ENCODE measurements around the gene PIGR. TPM values are rescaled to one million over a fixed set of nuclear protein-coding genes. Genes with fewer than 3 reads are reported as not detected.

PIGR gene
- total and polyA plus RNA-seq, 10 of the 15 experiments (the other 5 are each of a cell fraction or from before 2014, with no cell fraction given) = 0.96 to 7.6 (median 1.8) TPM

- TF ChIP-seq NFYB (IDR thresholded peaks at IDR 0.05; ENCODE audit: insufficient read depth, low read depth, low read length) (no peak), RB1 (IDR thresholded peaks at IDR 0.05; ENCODE audit: borderline replicate concordance) (no peak), SKIL (IDR thresholded peaks at IDR 0.05; ENCODE audit: low read depth, poor library complexity, severe bottlenecking) (no peak), CBX3 (IDR thresholded peaks at IDR 0.05; ENCODE audit: borderline replicate concordance, low read depth) (no peak)
- TF ChIP-seq, protein P1, sequence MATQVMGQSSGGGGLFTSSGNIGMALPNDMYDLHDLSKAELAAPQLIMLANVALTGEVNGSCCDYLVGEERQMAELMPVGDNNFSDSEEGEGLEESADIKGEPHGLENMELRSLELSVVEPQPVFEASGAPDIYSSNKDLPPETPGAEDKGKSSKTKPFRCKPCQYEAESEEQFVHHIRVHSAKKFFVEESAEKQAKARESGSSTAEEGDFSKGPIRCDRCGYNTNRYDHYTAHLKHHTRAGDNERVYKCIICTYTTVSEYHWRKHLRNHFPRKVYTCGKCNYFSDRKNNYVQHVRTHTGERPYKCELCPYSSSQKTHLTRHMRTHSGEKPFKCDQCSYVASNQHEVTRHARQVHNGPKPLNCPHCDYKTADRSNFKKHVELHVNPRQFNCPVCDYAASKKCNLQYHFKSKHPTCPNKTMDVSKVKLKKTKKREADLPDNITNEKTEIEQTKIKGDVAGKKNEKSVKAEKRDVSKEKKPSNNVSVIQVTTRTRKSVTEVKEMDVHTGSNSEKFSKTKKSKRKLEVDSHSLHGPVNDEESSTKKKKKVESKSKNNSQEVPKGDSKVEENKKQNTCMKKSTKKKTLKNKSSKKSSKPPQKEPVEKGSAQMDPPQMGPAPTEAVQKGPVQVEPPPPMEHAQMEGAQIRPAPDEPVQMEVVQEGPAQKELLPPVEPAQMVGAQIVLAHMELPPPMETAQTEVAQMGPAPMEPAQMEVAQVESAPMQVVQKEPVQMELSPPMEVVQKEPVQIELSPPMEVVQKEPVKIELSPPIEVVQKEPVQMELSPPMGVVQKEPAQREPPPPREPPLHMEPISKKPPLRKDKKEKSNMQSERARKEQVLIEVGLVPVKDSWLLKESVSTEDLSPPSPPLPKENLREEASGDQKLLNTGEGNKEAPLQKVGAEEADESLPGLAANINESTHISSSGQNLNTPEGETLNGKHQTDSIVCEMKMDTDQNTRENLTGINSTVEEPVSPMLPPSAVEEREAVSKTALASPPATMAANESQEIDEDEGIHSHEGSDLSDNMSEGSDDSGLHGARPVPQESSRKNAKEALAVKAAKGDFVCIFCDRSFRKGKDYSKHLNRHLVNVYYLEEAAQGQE (IDR thresholded peaks at IDR 0.05; ENCODE audit: low read depth, low read length) = no peak
Observed at GRCh38 chr1:206895325-206895724, 50.9 kb downstream of the PIGR start (continued).

DNA sequence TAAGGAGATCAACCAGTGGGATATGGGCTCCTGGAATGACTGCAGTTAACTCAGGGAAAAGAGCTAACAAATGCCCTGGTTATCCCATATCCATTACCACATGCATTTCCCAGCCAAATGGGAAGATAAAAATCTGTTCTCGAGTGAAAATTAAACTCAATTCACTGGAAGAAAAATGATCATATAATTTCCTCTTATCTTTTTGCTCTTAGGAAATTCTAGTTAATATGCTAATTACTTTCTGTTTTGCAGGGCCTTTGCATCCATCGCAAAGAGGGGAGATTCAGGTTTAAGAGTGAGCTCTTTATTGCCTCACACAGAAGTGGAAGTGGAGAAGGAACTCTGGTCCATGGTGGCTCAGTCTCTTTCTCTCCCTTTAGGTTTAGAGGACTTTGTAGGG is 52.9 kb downstream of the PIGR start:
- Histone ChIP-seq H3K4me3 (no peak overlapping the region), H2AFZ (ENCODE audit: control insufficient read depth, low read depth, low read length) (no peak overlapping the region), H3K36me3 (ENCODE audit: control insufficient read depth in 2 of 2, insufficient read depth in 2 of 2, low read length in 1 of 2) (no peaks in the 10 kb centered on the region), H3K27ac (ENCODE audit: control insufficient read depth, insufficient read depth) (no peak overlapping the region), H3K4me1 (ENCODE audit: control insufficient read depth, insufficient read depth, low read length) (no peaks in the 10 kb centered on the region), H3K4me2 (ENCODE audit: control insufficient read depth, insufficient read depth) (no peak overlapping the region), H3K27me3 (replicated peaks in 1 of 2; ENCODE audit: control insufficient read depth in 2 of 2, insufficient read depth in 2 of 2, low read length in 1 of 2) (no peaks in the 10 kb centered on the region), H4K20me1 (ENCODE audit: control insufficient read depth, insufficient read depth) (no peaks in the 10 kb centered on the region), H3K79me2 (ENCODE audit: control insufficient read depth, insufficient read depth, low read length) (no peaks in the 10 kb centered on the region), H3K9ac (ENCODE audit: control insufficient read depth, insufficient read depth, low read length) (no peak overlapping the region), H3K9me3 (replicated peaks; ENCODE audit: control insufficient read depth, insufficient read depth, low read length) (no peaks in the 10 kb centered on the region)
- FAIRE-seq = no peak
- SMC1A ChIA-PET (ENCODE audit: uncharacterized antibody, unreplicated experiment) = interaction anchor here (1.9 to 2.5 kb wide), 2 partner anchors 19 to 21 kb away, joined by 8 to 11 read pairs; no protein-coding TSS in a partner anchor
- intact Hi-C loops (cut with micrococcal nuclease; ENCODE audit: unreplicated experiment) (no loop called here), in situ Hi-C loops (cut with MboI) (no loop called here)
- RAD21 ChIA-PET (ENCODE audit: unreplicated experiment) = interaction anchor here (0.8 to 1.0 kb wide), 3 partner anchors 19 to 154 kb away, joined by 3 to 5 read pairs (median 3); partner anchors contain the start of gene IL20
- CTCF ChIA-PET = interaction anchor here (0.5 to 2.8 kb wide), 6 partner anchors 11 to 89 kb away, joined by 3 to 9 read pairs (median 3); no protein-coding TSS in a partner anchor
- 72% methylated on average over 2 of the region's 2 CpGs for WGBS (ENCODE audit: insufficient coverage, insufficient replicate concordance, low lambda C conversion rate, missing lambda C conversion rate)
- no peak for DNase-seq (ENCODE audit: low read depth, low spot score)
- POLR2A ChIA-PET = interaction anchor here (1.4 kb wide), 1 partner anchor 9 kb away, joined by 5 read pairs; no protein-coding TSS in a partner anchor
- no peak for ATAC-seq
- no TSS peak for BruUV-seq (replicated peaks)
- TF ChIP-seq, protein P2, sequence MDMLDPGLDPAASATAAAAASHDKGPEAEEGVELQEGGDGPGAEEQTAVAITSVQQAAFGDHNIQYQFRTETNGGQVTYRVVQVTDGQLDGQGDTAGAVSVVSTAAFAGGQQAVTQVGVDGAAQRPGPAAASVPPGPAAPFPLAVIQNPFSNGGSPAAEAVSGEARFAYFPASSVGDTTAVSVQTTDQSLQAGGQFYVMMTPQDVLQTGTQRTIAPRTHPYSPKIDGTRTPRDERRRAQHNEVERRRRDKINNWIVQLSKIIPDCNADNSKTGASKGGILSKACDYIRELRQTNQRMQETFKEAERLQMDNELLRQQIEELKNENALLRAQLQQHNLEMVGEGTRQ (IDR thresholded peaks at IDR 0.05; ENCODE audit: borderline replicate concordance, low read depth, low read length) = no peak
- TF ChIP-seq, protein P3, sequence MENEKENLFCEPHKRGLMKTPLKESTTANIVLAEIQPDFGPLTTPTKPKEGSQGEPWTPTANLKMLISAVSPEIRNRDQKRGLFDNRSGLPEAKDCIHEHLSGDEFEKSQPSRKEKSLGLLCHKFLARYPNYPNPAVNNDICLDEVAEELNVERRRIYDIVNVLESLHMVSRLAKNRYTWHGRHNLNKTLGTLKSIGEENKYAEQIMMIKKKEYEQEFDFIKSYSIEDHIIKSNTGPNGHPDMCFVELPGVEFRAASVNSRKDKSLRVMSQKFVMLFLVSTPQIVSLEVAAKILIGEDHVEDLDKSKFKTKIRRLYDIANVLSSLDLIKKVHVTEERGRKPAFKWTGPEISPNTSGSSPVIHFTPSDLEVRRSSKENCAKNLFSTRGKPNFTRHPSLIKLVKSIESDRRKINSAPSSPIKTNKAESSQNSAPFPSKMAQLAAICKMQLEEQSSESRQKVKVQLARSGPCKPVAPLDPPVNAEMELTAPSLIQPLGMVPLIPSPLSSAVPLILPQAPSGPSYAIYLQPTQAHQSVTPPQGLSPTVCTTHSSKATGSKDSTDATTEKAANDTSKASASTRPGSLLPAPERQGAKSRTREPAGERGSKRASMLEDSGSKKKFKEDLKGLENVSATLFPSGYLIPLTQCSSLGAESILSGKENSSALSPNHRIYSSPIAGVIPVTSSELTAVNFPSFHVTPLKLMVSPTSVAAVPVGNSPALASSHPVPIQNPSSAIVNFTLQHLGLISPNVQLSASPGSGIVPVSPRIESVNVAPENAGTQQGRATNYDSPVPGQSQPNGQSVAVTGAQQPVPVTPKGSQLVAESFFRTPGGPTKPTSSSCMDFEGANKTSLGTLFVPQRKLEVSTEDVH (IDR thresholded peaks at IDR 0.05; ENCODE audit: low read depth, partially characterized antibody) = no peak
- TF ChIP-seq SP1 (IDR thresholded peaks at IDR 0.05; ENCODE audit: low read depth, low read length) (no peak), EP300 (IDR thresholded peaks at IDR 0.05; ENCODE audit: borderline replicate concordance in 1 of 2, control insufficient read depth in 1 of 2, low read depth in 2 of 2, low read length in 2 of 2) (no peak)
- TF ChIP-seq, protein P4, sequence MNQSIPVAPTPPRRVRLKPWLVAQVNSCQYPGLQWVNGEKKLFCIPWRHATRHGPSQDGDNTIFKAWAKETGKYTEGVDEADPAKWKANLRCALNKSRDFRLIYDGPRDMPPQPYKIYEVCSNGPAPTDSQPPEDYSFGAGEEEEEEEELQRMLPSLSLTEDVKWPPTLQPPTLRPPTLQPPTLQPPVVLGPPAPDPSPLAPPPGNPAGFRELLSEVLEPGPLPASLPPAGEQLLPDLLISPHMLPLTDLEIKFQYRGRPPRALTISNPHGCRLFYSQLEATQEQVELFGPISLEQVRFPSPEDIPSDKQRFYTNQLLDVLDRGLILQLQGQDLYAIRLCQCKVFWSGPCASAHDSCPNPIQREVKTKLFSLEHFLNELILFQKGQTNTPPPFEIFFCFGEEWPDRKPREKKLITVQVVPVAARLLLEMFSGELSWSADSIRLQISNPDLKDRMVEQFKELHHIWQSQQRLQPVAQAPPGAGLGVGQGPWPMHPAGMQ (IDR thresholded peaks at IDR 0.05; ENCODE audit: borderline replicate concordance) = no peak
